ENCODE results near the gene SCP2.

DNA sequence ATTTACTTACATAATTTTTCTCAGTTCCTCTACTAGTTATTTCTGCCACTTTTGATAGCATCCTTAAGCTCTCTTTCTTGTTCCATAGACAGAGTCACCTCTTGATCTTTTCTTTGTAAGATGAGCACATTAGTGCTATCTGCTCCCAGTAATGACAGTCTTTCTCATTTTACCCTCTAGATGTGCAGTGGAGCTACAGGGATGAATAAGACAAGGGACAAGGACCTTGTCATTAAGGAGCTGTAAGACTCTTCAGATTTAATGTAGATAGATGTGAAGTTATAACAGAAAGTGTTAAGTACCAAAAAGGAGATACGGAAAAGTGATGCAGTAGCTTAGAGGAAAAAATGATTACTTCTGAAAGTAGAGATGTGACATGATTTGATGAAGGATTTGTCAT lies 20.4 kb downstream of the SCP2 start:
- TF ChIP-seq, protein P1, sequence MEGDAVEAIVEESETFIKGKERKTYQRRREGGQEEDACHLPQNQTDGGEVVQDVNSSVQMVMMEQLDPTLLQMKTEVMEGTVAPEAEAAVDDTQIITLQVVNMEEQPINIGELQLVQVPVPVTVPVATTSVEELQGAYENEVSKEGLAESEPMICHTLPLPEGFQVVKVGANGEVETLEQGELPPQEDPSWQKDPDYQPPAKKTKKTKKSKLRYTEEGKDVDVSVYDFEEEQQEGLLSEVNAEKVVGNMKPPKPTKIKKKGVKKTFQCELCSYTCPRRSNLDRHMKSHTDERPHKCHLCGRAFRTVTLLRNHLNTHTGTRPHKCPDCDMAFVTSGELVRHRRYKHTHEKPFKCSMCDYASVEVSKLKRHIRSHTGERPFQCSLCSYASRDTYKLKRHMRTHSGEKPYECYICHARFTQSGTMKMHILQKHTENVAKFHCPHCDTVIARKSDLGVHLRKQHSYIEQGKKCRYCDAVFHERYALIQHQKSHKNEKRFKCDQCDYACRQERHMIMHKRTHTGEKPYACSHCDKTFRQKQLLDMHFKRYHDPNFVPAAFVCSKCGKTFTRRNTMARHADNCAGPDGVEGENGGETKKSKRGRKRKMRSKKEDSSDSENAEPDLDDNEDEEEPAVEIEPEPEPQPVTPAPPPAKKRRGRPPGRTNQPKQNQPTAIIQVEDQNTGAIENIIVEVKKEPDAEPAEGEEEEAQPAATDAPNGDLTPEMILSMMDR (IDR thresholded peaks at IDR 0.05; ENCODE audit: insufficient read depth, low read length, poor library complexity, severe bottlenecking): no peak
- no peak for TF ChIP-seq EZH2phosphoT487 (conservative IDR thresholded peaks at IDR 0.05; ENCODE audit: low read length)
